H9 (cell line): Measurements from ENCODE around the gene QSOX1. TPM values are rescaled to one million over a fixed set of nuclear protein-coding genes. Genes with fewer than 3 reads are reported as not detected.

Experiments used
- DNase-seq: peaks from one replicate; pipeline ENCODE4 v3.0.0-alpha.2; 2017
- H2AFZ ChIP-seq: one replicate; pipeline ENCODE4 v1.6.1; 2013; ENCODE audit warnings: mild to moderate bottlenecking, low read length, control low read depth, moderate library complexity
- H2AK5ac ChIP-seq: 2 replicates; pipeline ENCODE4 v1.6.1; 2013; ENCODE audit warnings: low read length, control low read depth, mixed read lengths; ENCODE audit not compliant: insufficient read length
- H2BK120ac ChIP-seq: one replicate; pipeline ENCODE4 v1.6.1; 2013; ENCODE audit warnings: low read depth, mild to moderate bottlenecking, low read length, control low read depth, inconsistent platforms; ENCODE audit not compliant: poor library complexity, severe bottlenecking
- H2BK12ac ChIP-seq: 2 replicates; pipeline ENCODE4 v1.6.1; 2013; ENCODE audit warnings: low read length, control low read depth, mixed read lengths, low read depth; ENCODE audit not compliant: insufficient read length
- H2BK15ac ChIP-seq: 2 replicates; pipeline ENCODE4 v1.6.1; 2013; ENCODE audit warnings: low read depth, low read length, control low read depth
- H2BK20ac ChIP-seq: one replicate; pipeline ENCODE4 v1.6.1; 2013; ENCODE audit warnings: low read depth, mild to moderate bottlenecking, low read length, control low read depth, inconsistent platforms; ENCODE audit not compliant: poor library complexity, severe bottlenecking
- H2BK5ac ChIP-seq: 2 replicates; pipeline ENCODE4 v1.6.1; 2013; ENCODE audit warnings: low read length, control low read depth, mixed read lengths; ENCODE audit not compliant: insufficient read length
- H3K14ac ChIP-seq: 2 replicates; pipeline ENCODE4 v1.6.1; 2013; ENCODE audit warnings: low read length, control low read depth; ENCODE audit not compliant: insufficient read depth
- H3K18ac ChIP-seq: 2 replicates; pipeline ENCODE4 v1.6.1; 2013; ENCODE audit warnings: low read depth, mild to moderate bottlenecking, mixed read lengths, low read length, control low read depth; ENCODE audit not compliant: insufficient read length
- H3K23ac ChIP-seq: 2 replicates; pipeline ENCODE4 v1.6.1; 2013; ENCODE audit warnings: low read length, control low read depth, mixed read lengths, low read depth; ENCODE audit not compliant: insufficient read length
- H3K23me2 ChIP-seq: 2 replicates; pipeline ENCODE4 v1.6.1; 2013; ENCODE audit warnings: low read depth, mild to moderate bottlenecking, mixed read lengths, low read length, control low read depth; ENCODE audit not compliant: insufficient read length, poor library complexity, severe bottlenecking
- H3K27ac ChIP-seq: 2 replicates; pipeline ENCODE4 v1.5.1; 2013; ENCODE audit warnings: low read length, control low read depth, mixed read lengths, low read depth; ENCODE audit not compliant: insufficient read length
- H3K27me3 ChIP-seq: 2 replicates; pipeline ENCODE4 v1.6.1; 2013; ENCODE audit warnings: low read length, control low read depth, inconsistent platforms; ENCODE audit not compliant: insufficient read depth
- H3K4ac ChIP-seq: 2 replicates; pipeline ENCODE4 v1.6.1; 2013; ENCODE audit warnings: low read depth, mild to moderate bottlenecking, control low read depth, inconsistent platforms, low read length, moderate library complexity
- H3K4me1 ChIP-seq: 2 replicates; pipeline ENCODE4 v1.6.1; 2013; ENCODE audit warnings: low read length, control low read depth, inconsistent platforms; ENCODE audit not compliant: insufficient read depth
- H3K4me2 ChIP-seq: 2 replicates; pipeline ENCODE4 v1.6.1; 2013; ENCODE audit warnings: low read length, control low read depth, mixed read lengths; ENCODE audit not compliant: insufficient read length, insufficient read depth
- H3K56ac ChIP-seq: 2 replicates; pipeline ENCODE4 v1.6.1; 2013; ENCODE audit warnings: low read depth, mild to moderate bottlenecking, mixed read lengths, low read length, control low read depth; ENCODE audit not compliant: insufficient read length
- H3K79me1 ChIP-seq: 2 replicates; pipeline ENCODE4 v1.6.1; 2013; ENCODE audit warnings: low read depth, mild to moderate bottlenecking, moderate library complexity, low read length, control low read depth, inconsistent platforms; ENCODE audit not compliant: insufficient read depth, poor library complexity, severe bottlenecking
- H3K79me2 ChIP-seq: 2 replicates; pipeline ENCODE4 v1.6.1; 2013; ENCODE audit warnings: low read length, control low read depth, inconsistent platforms; ENCODE audit not compliant: insufficient read depth
- H3K9ac ChIP-seq: 2 replicates; pipeline ENCODE4 v1.6.1; 2013; ENCODE audit warnings: low read length, control low read depth, mixed read lengths; ENCODE audit not compliant: insufficient read length; ENCODE audit errors: extremely low read depth
- H3K9me3 ChIP-seq: one replicate; pipeline ENCODE4 v1.6.1; 2013; ENCODE audit warnings: low read depth, low read length, inconsistent platforms; ENCODE audit not compliant: control insufficient read depth
- H3T11ph ChIP-seq: one replicate; pipeline ENCODE4 v1.6.1; 2013; ENCODE audit warnings: mild to moderate bottlenecking, low read length, control low read depth, inconsistent platforms
- H4K20me1 ChIP-seq: one replicate; pipeline ENCODE4 v1.6.1; 2013; ENCODE audit not compliant: control insufficient read depth, insufficient read length, insufficient read depth
- H4K5ac ChIP-seq: 2 replicates; pipeline ENCODE4 v1.6.1; 2013; ENCODE audit warnings: low read depth, mild to moderate bottlenecking, mixed read lengths, low read length, control low read depth; ENCODE audit not compliant: insufficient read length
- H4K8ac ChIP-seq: replicated peaks from 2 replicates; pipeline ENCODE4 v1.6.1; 2013; ENCODE audit warnings: low read length, control low read depth, mixed read lengths, low read depth; ENCODE audit not compliant: insufficient read length
- H4K91ac ChIP-seq: 2 replicates; pipeline ENCODE4 v1.6.1; 2013; ENCODE audit warnings: low read depth, mild to moderate bottlenecking, moderate library complexity, mixed read lengths, low read length, control low read depth; ENCODE audit not compliant: insufficient read length
- H3K27ac Mint-ChIP-seq, 3 experiments: 2 replicates in 2 of 3; 3 replicates in 1 of 3; pipeline ENCODE4 v1.8.0; 2020 to 2021; ENCODE audit warnings: mixed read lengths in 3 of 3, mild to moderate bottlenecking in 1 of 3, moderate library complexity in 1 of 3
- H3K27me3 Mint-ChIP-seq: 2 replicates; pipeline ENCODE4 v1.8.0; 2021; ENCODE audit warnings: low read depth, mild to moderate bottlenecking, moderate library complexity, mixed read lengths
- H3K36me3 Mint-ChIP-seq, 3 experiments: 2 replicates in 2 of 3; 3 replicates in 1 of 3; pipeline ENCODE4 v1.8.0; 2020 to 2021; ENCODE audit warnings: low read depth in 3 of 3, mixed read lengths in 3 of 3; ENCODE audit not compliant: insufficient read depth in 1 of 3
- H3K4me1 Mint-ChIP-seq, 2 experiments: 2 replicates each; pipeline ENCODE4 v1.8.0; 2020; ENCODE audit warnings: mixed read lengths in 2 of 2
- H3K4me3 Mint-ChIP-seq, 2 experiments: 2 replicates in 1 of 2; 3 replicates in 1 of 2; pipeline ENCODE4 v1.8.0; 2020 to 2021; ENCODE audit warnings: mild to moderate bottlenecking in 2 of 2, mixed read lengths in 2 of 2, moderate library complexity in 1 of 2
- H3K9me3 Mint-ChIP-seq, 2 experiments: 2 replicates in 1 of 2; 3 replicates in 1 of 2; pipeline ENCODE4 v1.8.0; 2020; ENCODE audit warnings: mild to moderate bottlenecking in 2 of 2, mixed read lengths in 2 of 2, moderate library complexity in 1 of 2
- CTCF ChIP-seq: fragments of 200-600 bp; sonication (generic); conservative IDR thresholded peaks from 3 replicates; pipeline ENCODE4 v1.8.0; 2021; ENCODE audit warnings: antibody characterized with exemption, mild to moderate bottlenecking
- WGBS: extraction: QIAGEN DNeasy Blood & Tissue Kit; methylation state at CpG from one replicate; pipeline ENCODE4 v1.1.7; 2013; ENCODE audit warnings: missing lambda C conversion rate, low lambda C conversion rate, mixed read lengths; ENCODE audit not compliant: insufficient read length; ENCODE audit errors: extremely low coverage; 5-methylcytosine and 5-hydroxymethylcytosine counted together
- total RNA-seq: library from RNA; stranded (reverse); gene quantifications from 2 replicates; pipeline ENCODE4 v1.2.1, GENCODE V29; 2021

Gene QSOX1
- total RNA-seq, 1 experiment from 2014 or later, result 79.2 TPM

DNA sequence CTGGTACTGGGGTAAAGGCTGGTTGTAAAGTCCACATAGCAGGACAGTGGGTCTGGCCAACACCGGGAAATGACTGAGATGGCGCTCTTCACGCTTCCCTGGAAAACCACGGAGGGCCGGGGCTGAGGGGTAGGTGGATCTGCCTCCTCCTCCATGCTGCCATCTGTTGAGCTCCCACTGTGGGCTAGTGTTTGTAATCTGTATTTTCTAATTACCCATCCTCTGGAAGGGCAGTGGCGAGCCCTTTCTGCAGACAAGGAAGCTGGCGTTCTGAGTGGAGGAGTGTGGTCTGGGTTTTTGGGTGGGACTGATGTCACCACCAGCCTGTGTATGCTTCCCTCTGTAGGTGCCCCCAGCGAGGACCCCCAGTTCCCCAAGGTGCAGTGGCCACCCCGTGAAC, 41.2 kb downstream of the QSOX1 start:
- Histone ChIP-seq H3K56ac (no peak overlapping the region), H3K79me1 (no peaks in the 10 kb centered on the region), H3K4me1 (no peaks in the 10 kb centered on the region), H4K20me1 (no peaks in the 10 kb centered on the region), H3K27me3 (no peaks in the 10 kb centered on the region), H3K4ac (no peak overlapping the region), H2AFZ (no peak overlapping the region), H3K23me2 (no peaks in the 10 kb centered on the region), H2BK20ac (no peak overlapping the region), H3K18ac (no peak overlapping the region), H3T11ph (no peak overlapping the region), H3K27ac (no peak overlapping the region), H2AK5ac (no peak overlapping the region), H4K5ac (no peak overlapping the region), H4K91ac (no peak overlapping the region), H2BK120ac (no peak overlapping the region), H4K8ac (no peak overlapping the region), H2BK5ac (no peak overlapping the region), H3K14ac (no peak overlapping the region), H3K9me3 (no peaks in the 10 kb centered on the region), H3K9ac (no peak overlapping the region), H3K79me2 (no peaks in the 10 kb centered on the region), H3K4me2 (no peak overlapping the region), H3K23ac (no peak overlapping the region), H2BK15ac (no peak overlapping the region), H2BK12ac (no peak overlapping the region)
- no peak for DNase-seq
- Mint-ChIP-seq H3K27me3 (peaks cover 1% of the 10 kb centered on the region; the same call in 1 of the 2 replicates), H3K27ac (no peak overlapping the region), H3K9me3 (no peaks in the 10 kb centered on the region), H3K36me3 (peaks cover 24 to 49% (median 28%) of the 10 kb centered on the region in 3 experiments; a peak in 6 of 7 replicates), H3K4me3 (no peak overlapping the region), H3K4me1 (peaks cover 6 to 44% of the 10 kb centered on the region in 2 experiments)
- WGBS, result no CpG with 5 or more reads among the region's 9 CpGs
- TF ChIP-seq CTCF, result no peak
